Putamen (tissue), 1 donor: ENCODE measurements around the gene SLC19A2.
"Not testable (repeated sequence)": the region's sequence is repeated elsewhere in the genome, so short reads cannot be mapped to it uniquely, and the experiment has no call there.

Source experiments
- DNase-seq: peaks from one replicate; pipeline ENCODE4 v3.0.0-alpha.2; 2016; ENCODE audit warnings: low spot score

SLC19A2 gene

DNA sequence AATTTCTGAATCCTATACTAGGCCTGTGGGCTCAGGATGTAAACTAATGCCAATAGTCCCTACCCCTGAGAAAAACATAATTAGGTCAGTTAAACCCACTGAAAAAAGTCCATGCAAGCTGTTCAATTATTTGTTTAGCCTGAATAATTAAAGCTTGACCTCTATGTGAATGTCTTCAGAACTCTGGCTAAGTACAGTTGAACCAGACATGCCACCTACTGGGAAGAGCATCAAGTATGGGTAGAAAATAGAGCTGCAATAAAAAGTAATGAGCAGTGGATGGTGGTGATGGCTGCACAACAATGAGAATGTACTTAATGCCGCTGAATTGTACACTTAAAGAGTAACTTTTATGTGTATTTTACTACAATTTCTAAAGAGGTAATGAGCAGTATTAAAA, 23.6 kb upstream of the SLC19A2 start:
- DNase-seq = no peak

DNA sequence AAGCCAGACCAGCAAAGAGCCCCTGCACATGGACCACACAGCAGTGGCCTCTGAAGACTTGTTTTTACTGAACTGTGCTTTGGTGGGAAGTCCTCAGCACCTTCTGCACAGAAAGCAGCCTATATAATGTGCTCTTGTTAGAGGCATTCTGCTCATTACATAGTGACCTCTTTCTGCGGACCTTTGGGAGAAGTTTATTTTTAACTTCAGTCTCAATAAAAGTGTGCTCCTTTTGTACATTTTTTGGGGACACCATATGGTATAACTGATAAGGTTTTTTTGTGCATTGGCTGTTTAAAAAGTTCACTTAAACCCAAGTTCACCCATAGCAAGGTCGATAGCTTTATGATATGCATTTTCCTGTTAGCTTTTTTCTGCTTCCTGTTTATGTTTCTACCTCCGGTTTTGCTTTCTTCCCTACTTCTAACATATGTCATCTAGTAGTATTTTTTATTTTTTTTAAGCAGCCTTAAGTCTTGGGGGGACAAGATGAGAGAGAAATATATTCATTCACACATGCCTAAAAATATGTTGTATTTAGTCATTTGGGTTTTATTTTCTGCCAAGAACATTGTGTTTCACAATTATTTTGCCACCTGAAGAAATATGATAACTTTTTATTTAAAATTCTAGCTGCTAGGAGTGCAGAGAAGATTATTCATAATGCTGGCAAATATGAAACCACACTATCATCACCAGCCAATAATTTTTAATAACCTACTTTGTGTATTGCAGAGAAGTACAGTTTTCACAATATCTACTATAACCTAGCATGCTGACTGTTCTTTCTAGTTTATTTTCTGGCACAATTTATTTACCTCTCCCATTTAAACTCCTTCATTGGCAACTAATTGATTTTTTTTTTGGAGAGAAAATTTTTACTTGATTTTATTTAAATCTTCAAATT, 22.9 kb upstream of the SLC19A2 start:
- no peak for DNase-seq

DNA sequence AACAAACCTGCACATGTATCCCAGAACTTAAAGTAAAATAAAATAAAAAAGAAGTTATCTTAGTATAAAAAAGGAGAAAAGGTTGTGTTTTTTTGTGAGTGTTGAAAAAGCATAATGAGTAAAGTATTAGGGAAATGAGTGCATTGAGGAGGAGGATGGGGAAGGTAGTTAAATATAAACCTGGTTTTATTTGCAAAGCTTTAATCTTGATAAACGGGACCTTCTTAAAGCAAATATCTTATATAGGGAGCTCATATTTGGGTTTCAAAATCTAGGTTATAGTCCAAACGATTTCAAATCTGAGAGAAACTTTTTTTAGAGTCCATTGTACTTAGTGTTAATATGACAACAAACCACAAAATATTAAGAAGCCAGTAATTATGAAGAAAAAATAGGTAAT, 21.7 kb upstream of the SLC19A2 start:
- DNase-seq = no peak

DNA sequence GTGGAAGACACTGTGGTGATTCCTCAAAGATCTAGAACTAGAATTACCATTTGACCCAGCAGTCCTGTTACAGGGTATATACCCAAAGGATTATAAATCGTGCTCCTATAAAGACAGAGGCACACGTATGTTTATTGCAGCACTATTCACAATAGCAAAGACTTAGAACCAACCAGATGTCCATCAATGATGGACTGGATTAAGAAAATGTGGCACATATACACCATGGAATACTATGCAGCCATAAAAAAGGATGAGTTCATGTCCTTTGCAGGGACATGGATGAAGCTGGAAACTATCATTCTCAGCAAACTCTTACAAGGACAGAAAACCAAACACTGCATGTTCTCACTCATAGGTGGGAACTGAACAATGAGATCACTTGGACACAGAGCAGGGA, 17.9 kb upstream of the SLC19A2 start:
- DNase-seq = not testable (repeated sequence)

DNA sequence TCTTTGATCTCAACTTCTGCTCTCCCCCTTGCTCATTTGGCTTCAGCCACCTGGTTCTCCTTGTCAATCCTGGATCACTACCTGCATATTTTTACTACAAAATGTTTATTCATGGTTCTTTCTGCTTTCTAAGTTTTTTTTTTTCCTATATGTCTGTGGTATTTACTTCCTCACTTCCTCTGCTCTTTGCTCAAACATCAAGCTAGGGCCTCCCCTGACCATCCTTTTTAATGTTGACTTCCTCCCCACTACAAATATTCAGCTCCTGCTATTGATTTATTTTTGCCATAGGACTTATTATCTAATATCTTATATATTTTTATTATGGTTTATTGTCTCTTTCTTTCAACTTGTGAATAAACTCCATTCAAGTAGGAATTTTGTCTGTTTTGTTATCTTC, 14.1 kb upstream of the SLC19A2 start:
- DNase-seq = no peak

DNA sequence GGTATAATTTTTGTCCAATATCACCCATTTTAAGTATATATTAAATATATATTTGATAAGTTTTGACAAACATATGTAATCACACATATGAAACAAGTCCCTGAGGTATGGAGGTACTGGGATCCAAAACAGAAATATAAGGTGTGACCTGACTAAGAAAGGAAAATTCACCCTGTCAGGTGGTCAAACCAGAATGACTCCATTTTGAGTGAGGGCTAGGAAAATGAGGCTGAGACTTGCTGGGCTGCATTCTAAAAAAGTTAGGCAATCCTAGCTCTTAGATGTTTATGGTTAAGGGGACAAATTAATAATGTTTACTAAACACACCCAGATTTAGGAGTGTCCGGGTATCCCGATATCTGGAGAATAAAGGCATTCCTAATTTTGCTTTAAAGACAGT, 11.6 kb upstream of the SLC19A2 start:
- DNase-seq = no peak

DNA sequence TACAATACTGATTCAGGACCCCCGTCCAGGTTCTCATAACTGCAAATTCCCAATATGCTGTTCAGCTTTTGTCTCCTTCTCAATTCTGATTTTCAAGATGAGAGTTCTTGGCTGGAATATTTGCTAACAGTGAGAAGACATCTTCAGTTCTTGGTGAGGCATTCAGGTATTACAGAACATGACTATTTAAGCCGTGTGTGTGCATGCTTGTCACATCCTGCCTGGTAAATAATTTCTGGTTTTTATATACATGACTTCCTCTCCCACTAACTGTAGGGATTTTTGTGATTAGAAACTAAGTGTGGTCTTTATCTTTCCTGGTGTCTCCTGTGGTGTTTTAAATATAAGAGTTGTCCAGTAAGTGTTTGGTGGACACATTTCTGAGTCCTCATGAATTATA, 10.2 kb upstream of the SLC19A2 start:
- DNase-seq = no peak

DNA sequence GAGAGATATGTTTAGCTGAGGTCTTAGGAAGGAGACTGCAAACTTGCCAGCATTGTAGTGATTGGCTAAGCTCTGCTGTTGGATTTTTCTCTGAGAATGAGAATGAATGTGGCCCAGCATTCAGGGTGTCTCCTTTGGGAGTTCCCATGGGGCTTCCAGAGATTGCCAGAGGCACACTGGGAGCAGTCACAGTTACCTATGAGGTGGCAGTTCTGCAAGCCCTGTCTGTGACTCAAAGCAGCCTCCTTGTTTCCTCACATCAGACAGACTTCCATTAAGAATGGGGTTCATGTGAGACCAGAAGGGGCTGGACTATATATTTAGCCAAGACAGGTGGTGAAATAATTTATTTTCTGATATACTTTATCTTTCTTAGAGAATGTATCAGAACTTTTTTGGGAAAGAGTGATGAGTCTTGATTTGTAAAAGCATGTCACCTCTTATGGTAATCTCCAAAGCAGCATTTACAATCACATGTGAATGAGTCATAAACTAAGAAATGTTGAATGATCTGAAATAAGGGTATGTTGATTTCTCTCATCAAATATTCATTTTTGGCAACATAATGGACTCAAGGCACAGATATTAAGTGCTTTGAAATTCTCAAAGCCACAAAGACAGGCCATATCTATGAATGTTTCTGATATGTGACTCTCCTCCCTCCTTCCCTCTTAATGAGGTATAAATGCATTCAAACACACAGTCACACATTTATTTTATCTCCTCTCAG, 9.5 kb upstream of the SLC19A2 start:
- DNase-seq = peak; percentile 7

DNA sequence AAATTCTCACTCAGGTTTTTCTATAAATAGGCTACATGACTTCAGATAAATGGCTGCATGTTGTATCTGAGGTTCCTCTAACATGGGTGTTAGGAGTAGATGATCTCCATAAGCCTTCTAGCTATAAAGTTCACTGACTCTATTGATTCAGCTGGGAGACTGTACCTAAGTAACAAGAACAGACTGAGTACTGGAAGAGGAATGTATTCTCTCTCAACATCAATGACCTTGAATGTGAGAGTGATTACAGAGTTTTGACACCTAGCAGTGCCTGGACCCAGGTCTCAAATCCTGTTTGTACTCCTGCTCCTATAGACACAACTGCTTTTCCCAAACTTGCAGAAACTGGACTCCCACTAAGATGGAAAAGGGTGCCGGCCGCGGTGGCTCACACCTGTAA, 8.6 kb upstream of the SLC19A2 start:
- no peak for DNase-seq

DNA sequence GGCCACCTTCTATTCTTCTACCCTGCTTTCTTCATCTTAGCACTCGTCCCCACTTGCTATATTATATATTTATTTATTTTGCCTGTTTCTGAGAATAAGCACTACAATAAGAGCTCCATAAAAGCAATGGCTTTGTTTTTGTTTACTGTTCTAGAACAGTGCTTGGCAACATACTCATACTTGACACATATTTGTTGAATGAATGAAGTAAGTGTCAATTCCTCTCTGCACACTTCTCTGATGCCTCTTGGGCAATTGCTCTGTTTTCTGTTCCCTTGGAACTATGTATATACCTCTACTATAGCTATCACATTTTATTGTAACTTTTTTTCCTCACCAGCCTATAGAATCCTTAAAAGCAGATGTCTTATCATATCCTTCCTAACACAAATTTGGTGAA, 7.5 kb upstream of the SLC19A2 start:
- no peak for DNase-seq

DNA sequence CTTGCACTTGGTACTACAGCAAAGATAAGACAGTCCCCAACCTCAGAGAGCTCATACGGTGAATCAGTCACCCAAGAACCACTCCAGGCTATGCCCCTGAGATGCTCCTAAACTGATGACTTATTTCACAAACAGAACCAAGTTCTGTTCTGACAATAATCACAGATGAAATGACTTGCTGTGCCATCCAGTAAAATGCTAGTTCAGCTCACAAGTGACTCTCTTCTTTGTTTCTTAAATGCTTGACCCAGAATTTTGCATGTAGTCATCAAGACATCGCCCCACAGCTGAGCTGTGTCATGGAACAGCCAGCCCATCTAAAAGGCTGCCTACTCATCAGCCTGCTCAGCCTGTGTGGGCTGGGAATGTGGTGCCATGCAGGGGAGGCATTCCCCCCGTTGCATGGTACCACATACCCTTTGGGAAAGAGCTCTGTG, 6.1 kb upstream of the SLC19A2 start:
- peak; percentile 10 for DNase-seq

DNA sequence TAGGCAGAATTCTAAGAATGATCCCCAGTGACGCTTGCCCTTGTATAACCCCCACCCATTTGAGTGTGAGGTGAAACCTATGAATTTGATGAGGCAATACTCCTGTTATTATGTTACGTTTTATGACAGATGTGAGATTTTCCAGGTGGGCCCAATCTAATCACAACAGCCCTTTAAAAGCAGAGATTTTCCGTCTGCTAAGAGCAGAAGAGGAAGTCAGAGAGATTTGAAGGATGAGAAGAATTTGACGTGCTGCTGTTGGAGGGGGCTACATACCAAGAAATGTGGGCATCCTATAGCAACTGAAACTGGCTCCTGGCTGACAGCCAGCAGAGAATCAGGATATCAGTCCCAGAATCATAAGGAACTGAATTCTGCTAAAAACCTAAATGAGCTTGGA, 2.4 kb upstream of the SLC19A2 start:
- DNase-seq = no peak

DNA sequence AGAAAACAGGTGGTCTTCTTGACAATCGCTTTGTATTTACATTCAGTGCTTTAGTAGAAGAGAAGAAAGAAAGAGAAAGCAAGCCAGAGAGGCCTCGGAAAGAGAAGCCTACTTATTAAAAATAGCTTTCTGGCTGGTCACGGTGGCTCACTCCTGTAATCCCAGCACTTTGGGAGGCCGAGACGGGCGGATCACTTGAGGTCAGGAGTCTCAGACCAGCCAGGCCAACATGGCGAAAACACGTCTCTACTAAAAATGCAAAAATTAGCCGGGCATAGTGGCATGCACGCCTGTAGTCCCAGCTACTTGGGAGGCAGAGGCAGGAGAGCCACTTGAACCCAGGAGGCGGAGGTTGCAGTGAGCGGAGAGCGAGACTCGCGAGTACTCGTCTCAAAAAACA, 1.8 kb upstream of the SLC19A2 start:
- DNase-seq = no peak

DNA sequence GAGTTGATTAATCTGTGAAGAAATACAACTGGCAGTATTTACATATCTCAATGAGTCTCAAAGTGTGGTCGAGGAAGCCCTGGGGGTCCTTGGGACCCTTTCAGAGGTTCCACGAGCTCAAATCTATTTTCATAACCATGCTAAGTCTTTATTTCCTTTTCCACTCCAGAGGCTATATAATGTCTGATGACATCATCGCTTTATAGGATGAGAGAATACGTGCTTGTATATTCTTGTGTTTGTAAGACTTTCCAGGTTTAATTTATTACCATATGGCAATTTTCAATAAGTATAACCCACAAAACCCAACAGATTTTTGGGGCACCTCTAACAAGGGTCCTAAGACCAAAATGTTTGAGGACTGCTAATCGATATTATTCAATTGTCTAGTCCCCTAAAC, 1.4 kb upstream of the SLC19A2 start:
- DNase-seq = no peak

DNA sequence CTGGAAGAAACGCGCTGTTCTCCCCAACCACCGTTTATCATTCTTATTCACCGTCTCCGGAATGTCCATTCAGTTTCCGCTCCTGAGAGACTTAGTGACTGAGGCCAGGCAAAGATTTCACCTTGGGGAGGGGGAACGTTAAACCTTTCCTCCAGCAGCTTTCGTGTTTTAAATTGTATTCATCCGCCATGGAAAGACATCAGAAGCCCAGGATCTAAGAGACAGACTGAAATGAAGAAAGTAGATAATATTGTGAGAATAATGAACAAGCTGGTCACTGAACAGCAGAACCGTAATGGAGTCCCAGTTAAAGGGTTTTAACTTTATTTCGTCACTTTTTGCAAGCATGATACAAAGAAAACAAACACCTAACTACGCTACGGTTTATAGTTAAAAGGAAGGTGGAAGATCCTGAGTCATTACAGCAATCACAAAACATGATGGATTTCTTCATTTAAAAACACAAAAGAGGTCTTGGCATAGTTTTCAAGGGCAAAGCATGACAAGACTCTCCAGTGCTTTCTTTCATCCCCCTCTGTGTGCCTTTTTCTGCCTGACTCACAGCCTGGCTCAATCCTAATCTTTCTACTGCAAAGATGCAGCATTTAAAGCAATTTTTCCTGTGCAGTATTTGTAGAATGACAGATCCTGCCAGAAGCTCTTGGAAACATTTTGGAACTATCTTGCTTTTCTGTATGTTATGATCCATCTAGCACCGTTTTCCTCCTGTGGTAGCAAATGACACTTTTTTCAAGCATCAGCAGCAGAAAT, 722 bp upstream of the SLC19A2 start:
- DNase-seq = peak; percentile 8

DNA sequence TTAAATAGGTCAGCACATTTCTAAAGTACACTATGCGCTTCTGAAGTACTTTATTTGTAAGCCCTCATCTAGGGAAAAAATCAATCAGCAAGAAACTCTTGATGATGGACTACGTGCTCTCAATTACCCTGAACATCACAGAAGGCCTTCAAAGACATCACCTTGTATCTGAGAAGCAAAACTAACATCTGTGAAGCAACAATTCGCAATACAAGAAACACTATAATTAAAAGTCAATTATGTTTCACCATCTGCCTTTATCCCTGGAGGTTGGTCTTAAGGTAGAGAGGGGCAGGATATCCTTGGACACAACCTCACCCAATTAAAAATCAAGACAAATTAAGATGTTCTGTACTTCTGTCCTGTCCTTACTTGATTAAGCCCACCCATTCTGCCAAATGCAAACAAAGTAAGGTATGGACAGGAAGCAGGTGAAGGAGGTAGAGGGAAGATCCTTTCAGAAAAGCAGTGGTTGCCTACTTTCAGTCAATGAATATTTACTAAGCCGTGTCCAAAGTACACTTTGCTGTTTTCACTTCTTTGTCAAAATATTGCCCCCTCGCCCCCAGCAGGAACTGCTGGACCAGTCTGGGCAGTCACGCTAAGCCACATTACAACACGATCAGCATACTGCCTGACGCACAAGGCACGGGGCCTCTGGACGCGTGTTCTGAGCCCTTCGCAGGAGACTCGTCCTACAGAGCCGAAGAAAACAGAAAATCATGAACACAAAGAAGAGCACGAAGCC, 887 bp downstream of the SLC19A2 start:
- DNase-seq = peak; percentile 39

DNA sequence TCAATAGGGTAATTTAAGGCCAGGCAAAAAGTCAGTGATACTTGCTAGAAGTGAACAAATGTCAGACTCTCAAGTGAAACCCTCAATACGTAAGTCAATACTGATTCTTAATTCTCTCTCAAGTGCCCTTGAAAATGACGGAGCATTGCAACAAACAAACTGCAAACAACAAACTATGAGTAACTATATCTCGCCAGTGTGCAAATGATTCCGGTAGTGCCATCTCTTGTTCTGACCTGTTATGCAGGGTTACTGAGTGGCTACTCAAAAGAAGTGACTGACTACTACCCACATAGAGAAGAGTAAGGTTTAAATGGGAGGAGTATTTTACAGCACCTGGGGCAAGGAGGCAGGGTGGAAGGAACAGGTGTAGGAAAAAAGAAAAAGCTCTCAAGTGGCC, 1.6 kb downstream of the SLC19A2 start:
- no peak for DNase-seq

DNA sequence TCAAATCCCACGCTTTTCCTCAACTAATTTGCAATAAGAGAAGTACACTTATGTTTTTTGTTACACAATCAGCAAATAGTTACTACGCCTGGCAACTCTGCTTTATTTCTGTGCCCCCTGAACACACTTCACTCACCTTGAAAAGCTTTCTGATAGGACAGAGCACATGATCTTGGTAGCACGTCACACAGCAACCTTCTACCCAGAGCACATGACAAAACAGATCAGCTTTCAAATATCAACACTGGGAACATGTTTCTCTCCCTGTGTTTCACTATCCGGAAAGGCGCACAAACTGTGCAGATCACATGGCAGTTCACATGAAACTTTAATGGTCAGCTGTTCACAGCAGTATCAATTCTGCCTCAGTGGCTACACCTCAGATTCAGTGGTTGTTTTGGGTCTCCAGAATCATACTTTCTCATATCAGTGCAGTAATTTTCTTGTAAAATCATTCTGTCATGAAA, 2.2 kb downstream of the SLC19A2 start:
- DNase-seq = peak; percentile 13

DNA sequence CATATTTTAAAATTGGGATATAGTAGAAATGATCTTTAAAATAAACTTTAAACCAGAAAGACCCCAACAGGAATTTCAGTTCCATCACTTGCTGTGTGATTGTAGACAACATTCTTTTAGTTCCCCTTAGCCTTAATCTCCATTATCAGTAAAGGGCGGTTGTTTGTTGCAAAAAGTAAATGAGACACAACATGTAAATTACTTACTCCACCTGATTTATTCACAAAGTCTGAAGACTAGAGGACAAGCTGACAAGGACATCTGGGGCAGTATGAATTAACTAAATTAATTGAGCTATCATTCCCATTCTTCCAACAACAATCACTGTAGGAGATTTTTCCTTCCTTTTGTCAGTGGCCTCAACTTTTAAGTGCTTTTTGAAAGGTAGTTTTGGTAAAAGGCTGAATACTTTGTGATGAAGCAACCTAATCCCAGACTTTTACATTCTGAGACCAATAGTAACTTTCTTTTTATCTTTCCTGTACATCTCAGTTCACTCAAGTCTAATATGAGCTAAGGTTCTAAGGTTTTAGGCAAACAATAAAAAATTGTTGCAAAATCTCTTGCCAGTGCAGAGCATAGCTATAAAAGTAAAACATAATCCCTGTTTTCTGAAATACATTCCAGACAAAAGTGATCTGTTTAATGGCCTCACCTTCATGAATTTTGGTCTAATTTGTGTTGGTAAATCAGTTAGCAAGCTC, 6.2 kb downstream of the SLC19A2 start:
- no peak for DNase-seq

DNA sequence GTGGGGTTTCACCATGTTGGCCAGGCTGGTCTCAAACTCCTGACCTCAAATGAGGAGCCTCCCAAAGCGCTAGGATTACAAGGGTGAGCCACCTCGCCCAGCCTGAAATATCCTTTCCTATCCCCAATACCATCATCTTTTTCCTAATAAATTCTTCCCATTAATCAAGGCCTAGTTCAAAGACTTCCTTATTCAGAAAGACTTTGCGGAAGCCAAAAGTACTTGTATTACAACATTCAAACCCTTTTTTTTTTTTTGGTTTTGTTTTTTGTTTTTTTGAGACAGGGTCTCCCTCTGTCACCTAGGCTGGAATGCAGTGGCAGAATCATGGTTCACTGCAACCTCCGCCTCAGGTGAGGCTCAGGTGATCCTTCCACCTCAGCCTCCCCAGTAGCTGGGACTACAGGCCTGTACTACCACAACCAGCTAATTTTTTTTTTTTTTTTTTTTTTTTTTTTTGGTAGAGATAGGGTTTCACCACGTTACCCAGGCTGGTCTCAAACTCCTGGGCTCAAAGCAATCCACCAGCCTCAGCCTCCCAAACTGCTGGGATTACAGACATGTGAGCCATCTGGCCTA, 7.6 kb downstream of the SLC19A2 start:
- no peak for DNase-seq
